HepG2 (cell line): ENCODE results near the gene VWCE.

Experiments
- CEBPB ChIP-seq: IDR thresholded peaks from 2 replicates; pipeline ENCODE4 v1.6.1; 2011; ENCODE audit warnings: low read depth, low read length, improper control_type of control experiment, borderline replicate concordance
- EP300 ChIP-seq, 3 experiments: sonication (generic) in 1 of 3; formaldehyde crosslinking in 1 of 3; IDR thresholded peaks; 2 replicates each; pipeline versions ENCODE4 v1.5.1 to v1.6.1; 2011 to 2020; ENCODE audit warnings: low read depth in 2 of 3, low read length in 2 of 3, borderline replicate concordance in 1 of 3, improper control_type of control experiment in 1 of 3, mild to moderate bottlenecking in 1 of 3, missing genetic modification reagents in 1 of 3, moderate library complexity in 1 of 3
- KDM1A ChIP-seq: IDR thresholded peaks from 2 replicates; pipeline ENCODE4 v1.6.1; 2016; ENCODE audit warnings: missing compliant biosample characterization
- MAFK ChIP-seq, 2 experiments: IDR thresholded peaks in 1 of 2; conservative IDR thresholded peaks in 1 of 2; 2 replicates each; pipeline ENCODE4 v1.6.1; 2011; ENCODE audit warnings: improper control_type of control experiment in 2 of 2, low read length in 2 of 2
- RFX1 ChIP-seq: fragments of 450-650 bp; IDR thresholded peaks from 2 replicates; pipeline ENCODE4 v1.6.1; 2017
- SOX13 ChIP-seq, 3 experiments: fragments of 450-650 bp in 1 of 3; sonication (generic) in 1 of 3; formaldehyde crosslinking in 1 of 3; IDR thresholded peaks in 2 of 3; conservative IDR thresholded peaks in 1 of 3; 2 replicates each; pipeline versions ENCODE4 v1.5.0 to v1.6.1; 2016 to 2020; ENCODE audit warnings: antibody characterized with exemption in 1 of 3, mild to moderate bottlenecking in 1 of 3, missing compliant biosample characterization in 1 of 3, missing genetic modification reagents in 1 of 3, moderate library complexity in 1 of 3
- ZFX ChIP-seq: sonication (generic); formaldehyde crosslinking; IDR thresholded peaks from 2 replicates; pipeline ENCODE4 v1.4.0; 2020; ENCODE audit warnings: mild to moderate bottlenecking, low read depth, missing genetic modification reagents, moderate library complexity
- ZNF12 ChIP-seq: sonication (generic); formaldehyde crosslinking; IDR thresholded peaks from 2 replicates; pipeline ENCODE4 v1.5.0; 2020; ENCODE audit warnings: missing genetic modification reagents
- ZNF30 ChIP-seq: sonication (generic); formaldehyde crosslinking; IDR thresholded peaks from 2 replicates; pipeline ENCODE4 v1.5.0; 2020; ENCODE audit warnings: mild to moderate bottlenecking, missing genetic modification reagents
- TF ChIP-seq, protein P1 (sequence below), 2 experiments: IDR thresholded peaks; 2 replicates each; pipeline ENCODE4 v1.6.1; 2011 to 2012; ENCODE audit warnings: low read length in 2 of 2, borderline replicate concordance in 1 of 2, low read depth in 1 of 2, mild to moderate bottlenecking in 1 of 2, moderate library complexity in 1 of 2
- TF ChIP-seq, protein P2 (sequence below): sonication (generic); formaldehyde crosslinking; IDR thresholded peaks from 2 replicates; pipeline ENCODE4 v1.5.0; 2020; ENCODE audit warnings: mild to moderate bottlenecking, missing genetic modification reagents, moderate library complexity
- TF ChIP-seq, protein P3 (sequence below): sonication (generic); formaldehyde crosslinking; IDR thresholded peaks from 2 replicates; pipeline ENCODE4 v1.5.1; 2020; ENCODE audit warnings: missing genetic modification reagents, mild to moderate bottlenecking, borderline replicate concordance

DNA sequence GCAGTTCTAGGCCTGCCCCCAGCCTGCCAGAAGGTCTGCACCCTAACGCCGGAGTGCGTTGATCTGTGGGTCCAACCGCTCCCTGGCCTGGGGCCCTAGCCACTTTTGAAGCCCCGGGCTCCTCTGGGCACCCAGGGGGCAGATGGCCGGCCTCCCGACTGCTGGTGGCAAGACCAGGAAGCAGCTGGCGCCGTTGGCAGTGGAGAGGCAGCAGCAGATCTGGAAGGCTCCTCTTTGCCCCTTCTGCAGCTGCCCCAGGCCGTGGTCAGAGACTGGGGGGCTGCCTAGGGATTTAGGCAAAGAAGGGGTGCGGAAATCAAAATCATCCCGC lies 445 bp upstream of the VWCE start:
- TF ChIP-seq, protein P1, sequence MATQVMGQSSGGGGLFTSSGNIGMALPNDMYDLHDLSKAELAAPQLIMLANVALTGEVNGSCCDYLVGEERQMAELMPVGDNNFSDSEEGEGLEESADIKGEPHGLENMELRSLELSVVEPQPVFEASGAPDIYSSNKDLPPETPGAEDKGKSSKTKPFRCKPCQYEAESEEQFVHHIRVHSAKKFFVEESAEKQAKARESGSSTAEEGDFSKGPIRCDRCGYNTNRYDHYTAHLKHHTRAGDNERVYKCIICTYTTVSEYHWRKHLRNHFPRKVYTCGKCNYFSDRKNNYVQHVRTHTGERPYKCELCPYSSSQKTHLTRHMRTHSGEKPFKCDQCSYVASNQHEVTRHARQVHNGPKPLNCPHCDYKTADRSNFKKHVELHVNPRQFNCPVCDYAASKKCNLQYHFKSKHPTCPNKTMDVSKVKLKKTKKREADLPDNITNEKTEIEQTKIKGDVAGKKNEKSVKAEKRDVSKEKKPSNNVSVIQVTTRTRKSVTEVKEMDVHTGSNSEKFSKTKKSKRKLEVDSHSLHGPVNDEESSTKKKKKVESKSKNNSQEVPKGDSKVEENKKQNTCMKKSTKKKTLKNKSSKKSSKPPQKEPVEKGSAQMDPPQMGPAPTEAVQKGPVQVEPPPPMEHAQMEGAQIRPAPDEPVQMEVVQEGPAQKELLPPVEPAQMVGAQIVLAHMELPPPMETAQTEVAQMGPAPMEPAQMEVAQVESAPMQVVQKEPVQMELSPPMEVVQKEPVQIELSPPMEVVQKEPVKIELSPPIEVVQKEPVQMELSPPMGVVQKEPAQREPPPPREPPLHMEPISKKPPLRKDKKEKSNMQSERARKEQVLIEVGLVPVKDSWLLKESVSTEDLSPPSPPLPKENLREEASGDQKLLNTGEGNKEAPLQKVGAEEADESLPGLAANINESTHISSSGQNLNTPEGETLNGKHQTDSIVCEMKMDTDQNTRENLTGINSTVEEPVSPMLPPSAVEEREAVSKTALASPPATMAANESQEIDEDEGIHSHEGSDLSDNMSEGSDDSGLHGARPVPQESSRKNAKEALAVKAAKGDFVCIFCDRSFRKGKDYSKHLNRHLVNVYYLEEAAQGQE (IDR thresholded peaks at IDR 0.05; ENCODE audit: borderline replicate concordance in 1 of 2, low read depth in 1 of 2, low read length in 2 of 2) = no peak
- no peak for TF ChIP-seq ZNF12 (CRISPR knock-in tag)
- TF ChIP-seq ZNF30 (CRISPR knock-in tag) = no peak
- no peak for TF ChIP-seq SOX13 (IDR thresholded peaks at IDR 0.05)
- no peak for TF ChIP-seq SOX13 (CRISPR knock-in tag; conservative IDR thresholded peaks at IDR 0.05 in 1 of 2, IDR thresholded peaks at IDR 0.05 in 1 of 2)
- no peak for TF ChIP-seq CEBPB
- no peak for TF ChIP-seq EP300 (IDR thresholded peaks at IDR 0.05; ENCODE audit: low read depth in 2 of 2, low read length in 2 of 2)
- TF ChIP-seq EP300 (CRISPR knock-in tag; IDR thresholded peaks at IDR 0.05; ENCODE audit: borderline replicate concordance) = no peak
- TF ChIP-seq, protein P2, sequence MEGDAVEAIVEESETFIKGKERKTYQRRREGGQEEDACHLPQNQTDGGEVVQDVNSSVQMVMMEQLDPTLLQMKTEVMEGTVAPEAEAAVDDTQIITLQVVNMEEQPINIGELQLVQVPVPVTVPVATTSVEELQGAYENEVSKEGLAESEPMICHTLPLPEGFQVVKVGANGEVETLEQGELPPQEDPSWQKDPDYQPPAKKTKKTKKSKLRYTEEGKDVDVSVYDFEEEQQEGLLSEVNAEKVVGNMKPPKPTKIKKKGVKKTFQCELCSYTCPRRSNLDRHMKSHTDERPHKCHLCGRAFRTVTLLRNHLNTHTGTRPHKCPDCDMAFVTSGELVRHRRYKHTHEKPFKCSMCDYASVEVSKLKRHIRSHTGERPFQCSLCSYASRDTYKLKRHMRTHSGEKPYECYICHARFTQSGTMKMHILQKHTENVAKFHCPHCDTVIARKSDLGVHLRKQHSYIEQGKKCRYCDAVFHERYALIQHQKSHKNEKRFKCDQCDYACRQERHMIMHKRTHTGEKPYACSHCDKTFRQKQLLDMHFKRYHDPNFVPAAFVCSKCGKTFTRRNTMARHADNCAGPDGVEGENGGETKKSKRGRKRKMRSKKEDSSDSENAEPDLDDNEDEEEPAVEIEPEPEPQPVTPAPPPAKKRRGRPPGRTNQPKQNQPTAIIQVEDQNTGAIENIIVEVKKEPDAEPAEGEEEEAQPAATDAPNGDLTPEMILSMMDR = no peak
- TF ChIP-seq MAFK (conservative IDR thresholded peaks at IDR 0.05 in 1 of 2, IDR thresholded peaks at IDR 0.05 in 1 of 2; ENCODE audit: low read length in 2 of 2) = no peak
- TF ChIP-seq, protein P3, sequence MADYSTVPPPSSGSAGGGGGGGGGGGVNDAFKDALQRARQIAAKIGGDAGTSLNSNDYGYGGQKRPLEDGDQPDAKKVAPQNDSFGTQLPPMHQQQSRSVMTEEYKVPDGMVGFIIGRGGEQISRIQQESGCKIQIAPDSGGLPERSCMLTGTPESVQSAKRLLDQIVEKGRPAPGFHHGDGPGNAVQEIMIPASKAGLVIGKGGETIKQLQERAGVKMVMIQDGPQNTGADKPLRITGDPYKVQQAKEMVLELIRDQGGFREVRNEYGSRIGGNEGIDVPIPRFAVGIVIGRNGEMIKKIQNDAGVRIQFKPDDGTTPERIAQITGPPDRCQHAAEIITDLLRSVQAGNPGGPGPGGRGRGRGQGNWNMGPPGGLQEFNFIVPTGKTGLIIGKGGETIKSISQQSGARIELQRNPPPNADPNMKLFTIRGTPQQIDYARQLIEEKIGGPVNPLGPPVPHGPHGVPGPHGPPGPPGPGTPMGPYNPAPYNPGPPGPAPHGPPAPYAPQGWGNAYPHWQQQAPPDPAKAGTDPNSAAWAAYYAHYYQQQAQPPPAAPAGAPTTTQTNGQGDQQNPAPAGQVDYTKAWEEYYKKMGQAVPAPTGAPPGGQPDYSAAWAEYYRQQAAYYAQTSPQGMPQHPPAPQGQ (CRISPR knock-in tag) = no peak
- no peak for TF ChIP-seq RFX1
- TF ChIP-seq ZFX (CRISPR knock-in tag) = no peak; the same call in 1 of the 2 replicates
- TF ChIP-seq KDM1A (CRISPR knock-in tag) = no peak
